Measurements from ENCODE around the gene LAMA5.
"Not testable (repeated sequence)": the region's sequence is repeated elsewhere in the genome, so short reads cannot be mapped to it uniquely, and the experiment has no call there.

The LAMA5 gene

GRCh38 chr20:62390317-62391164, 23.4 kb upstream of the LAMA5 start:
- peak in 23 of 58 donors; percentile 11 to 64 (median 36) for DNase-seq

- DNase-seq, result no peak
These were observed 22.5 kb upstream of the LAMA5 start for GRCh38 chr20:62389601-62390087.

- DNase-seq, result no peak
These were observed 21.9 kb upstream of the LAMA5 start for GRCh38 chr20:62388839-62389600.

GRCh38 chr20:62387933-62388635, 21.0 kb upstream of the LAMA5 start:
- no peak for DNase-seq

- DNase-seq, result no peak
These were observed 20.3 kb upstream of the LAMA5 start for GRCh38 chr20:62387219-62387913.

GRCh38 chr20:62386383-62387218, 19.5 kb upstream of the LAMA5 start, which contains the start of gene RPS21:
RPS21 (plus strand) TSS chr20:62387103; CDS start chr20:62387339, 236 bp downstream.
- DNase-seq, result peak; percentile 21 to 96 (median 86)

GRCh38 chr20:62382306-62383198, 15.4 kb upstream of the LAMA5 start:
- DNase-seq, result peak in 51 of 58 donors; percentile 21 to 81 (median 53)

GRCh38 chr20:62381842-62382241, 14.7 kb upstream of the LAMA5 start:
- DNase-seq, result no peak

- DNase-seq, result no peak
These were observed 14.2 kb upstream of the LAMA5 start for GRCh38 chr20:62381202-62381797.

GRCh38 chr20:62378215-62378614, 11.1 kb upstream of the LAMA5 start:
- no peak for DNase-seq

- DNase-seq, result peak in 32 of 58 donors; percentile 15 to 79 (median 50)
These were observed 10.6 kb upstream of the LAMA5 start for GRCh38 chr20:62377615-62378178.

GRCh38 chr20:62377064-62377461, 10.0 kb upstream of the LAMA5 start:
- peak in 1 of 58 donors; percentile 20 for DNase-seq

- peak in 4 of 58 donors; percentile 22 to 34 (median 30) for DNase-seq
These were observed 9.3 kb upstream of the LAMA5 start for GRCh38 chr20:62376112-62377063.

- DNase-seq, result peak in 2 of 58 donors; percentile 32 to 43
These were observed 7.4 kb upstream of the LAMA5 start for GRCh38 chr20:62374331-62375152.

GRCh38 chr20:62373631-62374179, 6.6 kb upstream of the LAMA5 start:
- not testable (repeated sequence) for DNase-seq

Data from anterior cingulate cortex (tissue), 58 donors.